SH-SY5Y (cell line): ENCODE results near the gene MARCHF10.

ENCODE experiments used
- GATA2 ChIP-seq: IDR thresholded peaks from 2 replicates; pipeline ENCODE4 v1.6.1; 2011; ENCODE audit warnings: mild to moderate bottlenecking, low read depth, low read length
- GATA3 ChIP-seq: IDR thresholded peaks from 2 replicates; pipeline ENCODE4 v1.6.1; 2011; ENCODE audit warnings: low read depth, mild to moderate bottlenecking, low read length, moderate library complexity

- TF ChIP-seq GATA2, result no peak
- no peak for TF ChIP-seq GATA3
Measured at GRCh38 chr17:62703776-62704380, 104.2 kb downstream of the MARCHF10 start.
